ENCODE data around the gene CSF1R. TPM values are rescaled to one million over a fixed set of nuclear protein-coding genes. Genes with fewer than 3 reads are reported as not detected.

CSF1R gene
- total and polyA plus RNA-seq, 2 donors from 2014 or later = 7.5 to 55.8 TPM

DNA sequence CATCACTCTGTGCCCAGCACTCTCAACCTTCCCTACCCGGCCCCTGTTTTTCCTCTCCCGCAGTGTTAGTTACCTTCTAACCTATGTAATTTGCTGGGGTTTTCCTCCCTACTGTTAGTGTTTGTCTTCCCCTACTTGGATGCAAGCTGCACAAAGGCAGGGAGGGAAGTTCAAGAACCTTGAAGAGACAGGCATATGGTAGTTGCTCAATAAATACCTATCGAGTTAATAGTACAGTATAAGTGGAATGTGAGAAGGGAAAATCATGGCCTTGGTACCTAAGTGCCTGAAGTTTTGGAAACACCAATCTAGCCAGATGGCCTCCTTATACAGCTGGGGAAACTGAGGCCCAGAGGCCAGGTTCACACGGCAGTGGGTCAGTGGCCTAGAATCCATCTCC is 45.1 kb upstream of the CSF1R start:
- TF ChIP-seq, protein P1, sequence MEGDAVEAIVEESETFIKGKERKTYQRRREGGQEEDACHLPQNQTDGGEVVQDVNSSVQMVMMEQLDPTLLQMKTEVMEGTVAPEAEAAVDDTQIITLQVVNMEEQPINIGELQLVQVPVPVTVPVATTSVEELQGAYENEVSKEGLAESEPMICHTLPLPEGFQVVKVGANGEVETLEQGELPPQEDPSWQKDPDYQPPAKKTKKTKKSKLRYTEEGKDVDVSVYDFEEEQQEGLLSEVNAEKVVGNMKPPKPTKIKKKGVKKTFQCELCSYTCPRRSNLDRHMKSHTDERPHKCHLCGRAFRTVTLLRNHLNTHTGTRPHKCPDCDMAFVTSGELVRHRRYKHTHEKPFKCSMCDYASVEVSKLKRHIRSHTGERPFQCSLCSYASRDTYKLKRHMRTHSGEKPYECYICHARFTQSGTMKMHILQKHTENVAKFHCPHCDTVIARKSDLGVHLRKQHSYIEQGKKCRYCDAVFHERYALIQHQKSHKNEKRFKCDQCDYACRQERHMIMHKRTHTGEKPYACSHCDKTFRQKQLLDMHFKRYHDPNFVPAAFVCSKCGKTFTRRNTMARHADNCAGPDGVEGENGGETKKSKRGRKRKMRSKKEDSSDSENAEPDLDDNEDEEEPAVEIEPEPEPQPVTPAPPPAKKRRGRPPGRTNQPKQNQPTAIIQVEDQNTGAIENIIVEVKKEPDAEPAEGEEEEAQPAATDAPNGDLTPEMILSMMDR (IDR thresholded peaks at IDR 0.05; ENCODE audit: borderline replicate concordance, extremely low read depth, insufficient read depth) = no peak
- intact Hi-C loops (cut with DNase I) = no loop called here
- Histone ChIP-seq H3K4me1 (ENCODE audit: control insufficient read depth in 2 of 3, insufficient read depth in 2 of 3, low read depth in 1 of 3, low read length in 3 of 3) (peaks cover 0 to 17% (median 7%) of the 10 kb centered on the region in 3 donors), H3K27ac (ENCODE audit: low read depth in 2 of 2, low read length in 2 of 2) (no peak overlapping the region), H3K36me3 (ENCODE audit: control insufficient read depth in 2 of 3, insufficient read depth in 3 of 3, low read length in 3 of 3) (peaks cover 6 to 19% (median 11%) of the 10 kb centered on the region in 3 donors), H3K9ac (ENCODE audit: low read length in 3 of 3) (no peak overlapping the region), H3K9me3 (ENCODE audit: control insufficient read depth in 2 of 3, insufficient read depth in 1 of 3, low read length in 3 of 3) (no peaks in the 10 kb centered on the region), H3K27me3 (ENCODE audit: control insufficient read depth, insufficient read depth, low read length) (no peaks in the 10 kb centered on the region), H3K4me3 (ENCODE audit: low read length in 3 of 3) (no peak overlapping the region)
- no peak for FAIRE-seq
- peak in 1 of 5 donors; percentile 18 for DNase-seq

- no peak for FAIRE-seq
- H3K4me1 ChIP-seq (ENCODE audit: control insufficient read depth in 2 of 3, insufficient read depth in 2 of 3, low read depth in 1 of 3, low read length in 3 of 3) = peaks cover 0 to 14% (median 7%) of the 10 kb centered on the region in 3 donors
- intact Hi-C loops (cut with DNase I) = no loop called here
Observed at GRCh38 chr5:150130493-150130922, 44.2 kb upstream of the CSF1R start.

DNA sequence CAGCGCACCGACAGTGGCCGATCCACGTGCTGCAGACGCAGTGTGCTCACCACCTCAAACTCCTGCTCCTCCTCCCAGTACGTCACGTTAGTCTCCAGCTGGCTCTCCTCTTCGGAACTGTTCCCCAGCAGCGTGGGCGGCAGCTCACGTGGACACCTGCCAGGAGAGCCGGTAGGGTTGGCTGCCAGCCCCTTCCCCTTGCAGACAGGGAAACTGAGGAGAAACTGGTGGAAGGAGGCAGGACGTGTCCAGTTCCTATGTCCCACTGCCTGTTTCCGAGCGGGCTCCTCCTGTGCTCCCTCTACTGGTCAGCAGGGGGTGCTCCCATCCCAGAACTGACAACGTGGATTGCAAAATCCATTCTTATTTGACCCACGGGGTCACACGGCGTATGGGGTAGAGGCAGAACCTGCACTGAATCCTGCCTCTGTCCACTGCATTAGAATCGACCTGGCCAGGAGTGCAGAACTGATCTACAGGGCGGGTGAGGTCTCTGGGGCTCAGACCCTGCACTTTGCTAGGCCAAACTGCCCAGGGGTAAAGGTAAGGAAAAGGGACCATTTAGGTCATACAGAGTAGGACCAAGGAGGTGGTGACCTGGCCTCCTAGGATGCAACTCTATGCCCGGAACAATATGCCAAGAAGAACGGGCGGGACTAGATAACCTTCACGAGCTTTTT is 43.6 kb upstream of the CSF1R start:
- Histone ChIP-seq H3K4me3 (ENCODE audit: low read length in 3 of 3) (peak overlapping the region in 1 of 3 donors; percentile 23), H3K27ac (ENCODE audit: low read depth in 2 of 2, low read length in 2 of 2) (peak overlapping the region; percentile 10 to 11), H3K36me3 (ENCODE audit: control insufficient read depth in 2 of 3, insufficient read depth in 3 of 3, low read length in 3 of 3) (peaks cover 6 to 19% (median 11%) of the 10 kb centered on the region in 3 donors), H3K4me1 (ENCODE audit: control insufficient read depth in 2 of 3, insufficient read depth in 2 of 3, low read depth in 1 of 3, low read length in 3 of 3) (peaks cover 0 to 14% (median 7%) of the 10 kb centered on the region in 3 donors), H3K27me3 (ENCODE audit: control insufficient read depth, insufficient read depth, low read length) (no peaks in the 10 kb centered on the region), H3K9ac (ENCODE audit: low read length in 3 of 3) (peak overlapping the region in 1 of 3 donors; percentile 19), H3K9me3 (ENCODE audit: control insufficient read depth in 2 of 3, insufficient read depth in 1 of 3, low read length in 3 of 3) (no peaks in the 10 kb centered on the region)
- intact Hi-C loops (cut with DNase I) = no loop called here
- DNase-seq (peak; percentile 70 to 86 (median 81)), FAIRE-seq (no peak)
- TF ChIP-seq, protein P1 (IDR thresholded peaks at IDR 0.05; ENCODE audit: borderline replicate concordance, extremely low read depth, insufficient read depth) = peak; percentile 93

More at GRCh38 chr5:150130493-150130922, 44.2 kb upstream of the CSF1R start:
- Histone ChIP-seq H3K36me3 (ENCODE audit: control insufficient read depth in 2 of 3, insufficient read depth in 3 of 3, low read length in 3 of 3) (peaks cover 6 to 19% (median 11%) of the 10 kb centered on the region in 3 donors), H3K9me3 (ENCODE audit: control insufficient read depth in 2 of 3, insufficient read depth in 1 of 3, low read length in 3 of 3) (no peaks in the 10 kb centered on the region), H3K27ac (ENCODE audit: low read depth in 2 of 2, low read length in 2 of 2) (peak overlapping the region in 1 of 2 donors; percentile 11), H3K27me3 (ENCODE audit: control insufficient read depth, insufficient read depth, low read length) (no peaks in the 10 kb centered on the region), H3K4me3 (ENCODE audit: low read length in 3 of 3) (no peak overlapping the region), H3K9ac (ENCODE audit: low read length in 3 of 3) (peak overlapping the region in 1 of 3 donors; percentile 19)
- peak in 1 of 5 donors; percentile 59 for DNase-seq
- TF ChIP-seq, protein P1 (IDR thresholded peaks at IDR 0.05; ENCODE audit: borderline replicate concordance, extremely low read depth, insufficient read depth) = no peak

All from kidney (tissue), 14 donors.